ENCODE measurements around the gene IL1RL2.

Gene IL1RL2

DNA sequence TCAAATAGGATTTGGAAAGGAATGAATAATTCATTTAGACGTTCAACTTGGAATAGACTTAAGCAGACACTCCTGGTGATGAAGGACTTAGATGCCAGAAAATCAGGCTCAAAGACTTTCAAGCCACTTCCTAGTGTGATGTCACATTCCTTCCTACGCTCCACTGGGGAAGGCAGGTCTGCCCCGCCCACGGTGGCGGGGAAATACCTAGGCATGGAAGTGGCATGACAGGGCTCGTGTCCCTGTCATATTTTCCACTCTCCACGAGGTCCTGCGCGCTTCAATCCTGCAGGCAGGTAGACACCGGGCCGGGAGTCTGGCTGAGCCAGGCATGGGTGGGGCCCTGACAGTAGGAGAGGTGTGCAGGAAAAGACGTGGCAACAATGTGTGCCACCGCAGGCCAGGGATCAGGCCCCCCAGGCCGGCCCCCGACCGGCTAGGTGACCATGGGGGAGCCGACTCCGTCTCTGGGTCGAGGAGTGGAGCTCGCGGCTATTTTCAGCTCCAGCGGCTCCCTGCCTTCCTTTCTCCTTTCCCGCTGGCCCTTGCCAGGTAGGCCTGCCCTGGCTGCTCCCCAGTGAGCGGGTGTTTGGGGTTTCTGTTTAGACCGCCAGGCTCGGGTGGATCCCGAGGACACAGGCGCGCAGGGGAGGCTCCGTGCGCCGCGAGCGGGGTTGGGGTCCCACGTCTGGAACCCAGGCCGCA is at the start of gene IL1RL2:
IL1RL2 (plus strand) TSS at position 233 of the 705 bp plus-strand sequence. CDS start 845 bp downstream, outside the sequence.
- no peak for DNase-seq

GRCh38 chr2:102137138-102137537 is 49.7 kb upstream of the IL1RL2 start:
- DNase-seq, result no peak

- DNase-seq, result no peak
These were observed 48.5 kb upstream of the IL1RL2 start for GRCh38 chr2:102138331-102138730.

DNA sequence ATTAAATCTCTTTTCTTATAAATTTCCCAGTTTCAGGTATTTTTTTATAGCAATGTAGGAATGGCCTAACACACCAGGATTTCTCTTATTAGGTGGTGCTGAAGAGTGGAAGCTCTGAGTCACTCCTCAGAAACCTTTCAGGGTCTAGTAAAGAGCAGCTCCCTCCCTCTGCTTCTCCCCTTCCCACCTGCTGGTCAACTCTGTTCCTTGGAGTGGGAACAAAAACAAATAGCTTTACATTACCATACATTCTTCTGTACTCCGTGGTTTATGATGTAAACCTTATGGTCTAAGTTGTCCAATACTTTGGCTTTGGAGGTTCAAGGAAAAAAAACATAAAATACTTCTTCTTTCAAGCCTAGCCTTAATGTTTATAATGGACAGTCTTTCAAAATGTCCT is 47.0 kb upstream of the IL1RL2 start:
- DNase-seq, result no peak

DNA sequence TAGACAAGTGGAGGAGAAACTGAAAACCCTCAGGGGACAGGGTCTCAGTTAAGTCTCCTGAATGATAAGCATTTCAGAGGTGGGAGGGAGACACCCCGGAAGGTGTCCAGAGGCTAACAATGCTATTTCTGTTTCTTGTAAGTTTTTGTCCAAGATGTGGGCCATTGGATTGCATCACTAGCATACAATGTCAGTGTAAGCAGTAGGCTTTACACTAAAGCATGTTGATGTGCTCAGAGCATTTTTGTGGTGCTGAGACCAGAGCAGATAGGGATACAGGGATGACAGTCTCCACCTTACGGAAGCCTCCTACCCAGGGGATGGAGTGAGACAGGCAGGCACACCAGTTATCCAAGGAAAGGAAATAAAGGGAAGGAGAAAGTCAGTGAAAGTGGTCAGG is 46.4 kb upstream of the IL1RL2 start:
- DNase-seq, result no peak

DNA sequence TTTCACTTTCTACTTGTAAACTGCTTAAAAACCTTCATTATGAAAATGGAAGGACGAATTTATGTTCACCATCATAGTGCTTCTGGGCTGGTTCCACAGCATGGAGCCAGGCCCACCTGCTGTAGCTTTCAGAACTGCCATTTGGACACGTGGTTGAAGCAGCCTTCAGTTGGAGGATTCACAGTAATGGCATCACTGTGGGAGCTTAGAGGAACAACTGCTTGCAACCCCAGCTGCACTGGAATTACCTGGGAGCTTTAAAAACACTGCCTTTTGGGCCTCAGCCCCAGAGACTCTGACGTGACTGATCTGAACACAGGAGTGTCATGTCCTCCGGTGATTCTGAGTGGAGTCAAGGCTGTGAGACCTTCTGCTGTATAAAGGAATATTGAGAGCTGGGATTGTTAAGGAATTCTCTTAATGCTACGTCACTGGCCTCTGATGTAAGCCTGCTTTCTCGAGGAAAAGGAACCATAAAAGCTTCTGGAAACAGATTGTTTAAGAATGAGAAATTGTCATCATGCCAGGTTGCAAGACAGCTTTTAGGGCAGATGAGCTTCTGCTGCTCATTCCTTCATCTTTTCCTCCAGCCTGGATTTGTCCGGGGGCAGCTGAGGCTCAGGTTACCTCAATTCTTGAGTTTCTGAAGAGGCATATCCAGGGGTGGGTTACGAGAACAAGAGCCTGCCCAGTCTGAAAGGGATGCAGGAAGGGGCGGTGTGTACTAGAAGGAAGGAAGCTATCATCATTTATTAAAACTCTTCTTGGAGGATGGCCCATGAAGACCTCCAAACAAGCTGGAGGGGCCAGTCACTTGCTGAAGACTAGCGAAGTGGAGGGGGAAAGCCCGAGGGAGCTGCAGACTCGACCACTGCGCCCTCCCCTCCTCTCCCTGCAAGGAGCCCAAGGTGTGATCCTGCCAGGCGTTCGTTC is 45.5 kb upstream of the IL1RL2 start:
- DNase-seq, result no peak

DNA sequence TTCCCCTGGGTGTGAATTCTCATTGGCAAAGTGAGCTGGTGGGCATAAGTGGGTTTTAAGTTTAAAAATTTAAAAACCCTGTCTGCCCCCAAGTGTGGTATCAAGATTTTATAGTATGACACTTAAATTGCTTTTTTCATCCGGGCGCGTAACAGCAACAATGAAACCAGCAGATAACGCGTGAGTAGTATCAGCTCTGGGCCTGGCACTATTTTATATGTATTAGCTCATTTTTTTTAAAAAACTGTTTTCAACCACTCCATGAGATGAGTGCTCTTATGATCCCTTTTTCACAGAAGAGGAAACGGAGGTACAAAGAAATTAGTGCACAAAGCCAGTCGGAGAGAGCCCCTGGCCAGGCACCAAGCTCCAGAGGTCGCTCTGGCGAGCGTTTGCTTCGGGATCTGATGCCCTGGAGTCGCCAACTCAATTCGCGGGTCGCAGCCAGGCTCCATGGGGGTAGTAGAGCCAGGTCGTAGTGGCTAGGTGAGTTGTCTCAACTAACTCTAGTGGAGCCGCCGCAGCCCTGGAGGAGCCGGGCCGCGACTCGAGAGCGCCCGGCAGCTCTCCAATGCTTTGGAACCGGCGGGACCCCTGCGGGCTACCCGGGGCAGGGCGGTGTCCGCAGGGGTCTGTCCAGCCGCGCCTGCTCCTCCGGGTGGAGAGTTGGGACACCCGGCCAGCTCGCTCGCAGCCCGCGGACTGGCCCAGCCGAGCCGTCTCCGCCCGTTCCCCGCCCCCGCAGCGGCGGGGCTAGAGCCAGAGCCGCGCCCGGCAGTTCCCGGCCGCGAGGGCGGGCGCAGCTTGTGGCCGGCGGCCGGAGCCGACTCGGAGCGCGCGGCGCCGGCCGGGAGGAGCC is 44.6 kb upstream of the IL1RL2 start, which contains the start of gene IL1R1:
IL1R1 (plus strand) TSS at position 777 of the 859 bp plus-strand sequence. CDS start 14,979 bp downstream, outside the sequence.
- DNase-seq, result no peak

- DNase-seq, result no peak
These were observed 43.9 kb upstream of the IL1RL2 start for GRCh38 chr2:102142829-102143449.

DNA sequence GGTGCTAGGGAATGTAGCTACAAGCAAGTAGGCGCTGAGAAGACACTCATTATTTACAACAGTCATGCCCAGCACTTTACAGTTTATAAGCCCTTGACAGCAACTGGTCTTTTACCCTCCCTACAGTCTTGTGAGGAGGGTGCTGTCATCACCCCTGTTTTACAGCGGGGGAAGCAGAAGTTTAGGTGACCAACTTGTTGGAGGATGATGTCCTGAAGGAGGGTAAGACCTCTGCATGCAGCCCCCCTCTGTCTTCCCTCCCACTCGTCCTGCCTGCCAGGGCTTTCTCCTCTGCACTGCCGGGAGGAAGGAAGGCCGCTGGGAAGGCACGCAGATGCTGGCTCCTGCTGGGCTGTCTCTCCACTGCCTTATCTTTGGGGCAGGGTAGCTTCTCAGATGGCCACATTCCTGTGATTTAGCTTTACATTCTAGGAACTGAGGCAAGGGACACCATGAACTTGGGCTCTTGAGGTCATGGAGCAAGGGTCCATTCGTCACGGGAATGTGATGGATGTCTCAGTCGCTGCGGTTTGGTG is 43.3 kb upstream of the IL1RL2 start:
- no peak for DNase-seq

DNA sequence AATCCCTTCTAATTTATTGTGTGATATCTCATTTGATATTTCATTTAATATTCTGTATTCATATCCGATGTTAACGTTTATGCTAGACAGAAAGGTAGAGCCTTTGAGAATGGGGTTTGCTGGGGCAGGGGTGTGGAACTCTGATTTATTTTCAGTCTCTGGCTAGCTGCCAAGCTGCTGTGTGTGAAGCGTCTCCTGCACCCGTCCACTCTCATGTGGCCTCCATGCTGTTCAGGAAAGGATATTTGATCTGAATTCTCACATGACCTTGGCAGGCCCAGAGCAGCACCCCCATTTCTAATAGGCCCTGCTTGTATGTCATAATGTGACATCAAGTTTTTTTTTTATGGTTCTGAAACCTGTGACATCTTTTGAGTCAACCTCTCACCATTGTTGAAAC is 42.7 kb upstream of the IL1RL2 start:
- DNase-seq, result no peak

GRCh38 chr2:102145107-102145506 is 41.7 kb upstream of the IL1RL2 start:
- no peak for DNase-seq

GRCh38 chr2:102145934-102146333 is 40.9 kb upstream of the IL1RL2 start:
- no peak for DNase-seq

GRCh38 chr2:102147935-102148334 is 38.9 kb upstream of the IL1RL2 start:
- DNase-seq, result no peak

GRCh38 chr2:102149243-102149642 is 37.6 kb upstream of the IL1RL2 start:
- no peak for DNase-seq

DNA sequence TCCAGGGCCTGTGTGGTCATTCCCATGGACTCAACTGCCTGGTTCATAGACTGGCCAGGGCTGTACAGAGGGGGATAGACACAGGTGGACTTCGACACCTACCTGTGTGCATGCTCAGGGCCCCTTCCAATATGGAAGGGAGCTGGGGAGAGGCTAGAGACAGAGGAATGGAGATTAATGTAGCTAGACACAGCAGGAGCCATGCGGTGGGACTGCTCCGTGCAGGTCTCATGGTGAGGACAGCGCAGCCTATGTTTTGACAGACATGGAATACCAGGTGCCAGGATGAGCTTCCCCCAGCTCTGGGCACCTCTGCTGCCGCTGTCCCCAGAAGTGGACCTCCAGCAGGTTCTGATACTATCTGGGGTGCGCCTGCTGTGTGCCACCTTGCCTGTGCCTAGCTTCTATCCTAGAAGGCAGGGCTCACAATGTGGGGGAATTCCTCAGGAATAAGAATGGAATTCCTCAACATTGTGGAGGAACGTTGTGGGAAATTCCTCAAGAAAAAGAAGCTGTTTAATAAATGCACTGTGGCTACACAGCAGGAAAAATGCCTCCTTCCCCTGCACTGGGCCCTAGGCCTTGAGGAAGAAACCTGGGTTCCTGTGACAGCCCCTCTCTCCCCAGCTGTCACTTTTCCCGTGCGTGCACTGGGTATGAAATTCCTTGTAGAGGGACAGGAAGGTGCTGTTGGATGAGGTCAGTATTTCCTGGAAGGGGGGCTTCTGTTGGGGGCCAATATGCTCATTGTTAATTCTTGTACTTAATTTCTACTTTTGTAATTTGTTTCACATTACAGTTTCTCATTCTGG is 37.0 kb upstream of the IL1RL2 start:
- DNase-seq, result no peak

DNA sequence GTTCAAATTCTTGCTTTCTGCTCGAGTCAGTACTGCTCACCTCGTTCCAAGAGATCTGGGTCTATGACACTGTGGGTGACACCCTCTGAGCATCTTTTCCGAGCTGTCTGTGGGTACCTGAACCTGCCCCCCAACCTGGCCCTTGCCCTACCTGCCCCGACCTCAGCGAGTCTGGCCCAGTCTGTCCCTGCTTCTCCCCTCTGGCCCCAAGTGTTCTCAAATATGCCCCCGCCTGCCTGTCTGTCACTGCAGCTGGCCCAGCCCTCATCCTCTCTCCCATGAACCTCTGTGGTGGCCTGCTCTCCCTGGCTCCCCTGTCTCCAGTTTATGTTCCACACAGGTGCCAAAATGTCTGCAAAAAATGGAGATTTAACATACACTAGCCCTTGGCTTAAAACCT is 32.5 kb upstream of the IL1RL2 start:
- no peak for DNase-seq

DNA sequence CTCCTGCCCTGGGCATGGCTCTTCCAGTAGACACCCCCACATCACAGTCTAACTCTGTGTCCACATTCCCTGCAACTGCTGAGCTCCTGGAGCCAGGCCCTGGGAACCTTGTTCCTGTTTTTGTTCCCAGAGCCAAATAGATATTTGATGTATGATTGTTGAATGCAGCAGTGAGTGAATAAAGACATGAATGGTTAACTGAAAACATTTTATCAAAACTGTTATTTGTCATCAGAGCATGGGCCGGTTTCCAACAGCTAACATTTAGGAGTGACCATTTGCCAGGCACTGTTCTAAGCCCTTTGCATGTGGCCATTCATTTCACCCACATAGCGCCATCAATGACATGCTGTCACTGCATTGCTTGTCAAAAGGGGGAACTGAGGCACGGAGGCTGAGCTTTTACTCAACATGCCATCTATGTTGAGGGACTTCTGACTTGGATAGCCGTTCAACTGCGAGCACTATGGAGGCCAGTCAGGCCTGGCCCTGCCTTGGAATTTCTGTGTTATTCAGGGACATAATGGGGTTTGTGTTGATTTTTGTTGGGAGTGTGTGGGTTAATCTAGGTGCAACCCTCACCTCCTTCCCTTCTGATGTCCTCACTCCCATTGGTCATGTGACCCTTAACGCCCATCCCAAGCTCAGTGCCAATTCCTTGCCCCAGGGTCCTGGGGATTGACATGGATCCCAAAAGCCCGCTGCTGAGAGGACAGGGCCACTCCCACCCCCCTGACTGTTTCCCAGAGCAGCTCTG is 31.7 kb upstream of the IL1RL2 start:
- DNase-seq, result no peak

DNA sequence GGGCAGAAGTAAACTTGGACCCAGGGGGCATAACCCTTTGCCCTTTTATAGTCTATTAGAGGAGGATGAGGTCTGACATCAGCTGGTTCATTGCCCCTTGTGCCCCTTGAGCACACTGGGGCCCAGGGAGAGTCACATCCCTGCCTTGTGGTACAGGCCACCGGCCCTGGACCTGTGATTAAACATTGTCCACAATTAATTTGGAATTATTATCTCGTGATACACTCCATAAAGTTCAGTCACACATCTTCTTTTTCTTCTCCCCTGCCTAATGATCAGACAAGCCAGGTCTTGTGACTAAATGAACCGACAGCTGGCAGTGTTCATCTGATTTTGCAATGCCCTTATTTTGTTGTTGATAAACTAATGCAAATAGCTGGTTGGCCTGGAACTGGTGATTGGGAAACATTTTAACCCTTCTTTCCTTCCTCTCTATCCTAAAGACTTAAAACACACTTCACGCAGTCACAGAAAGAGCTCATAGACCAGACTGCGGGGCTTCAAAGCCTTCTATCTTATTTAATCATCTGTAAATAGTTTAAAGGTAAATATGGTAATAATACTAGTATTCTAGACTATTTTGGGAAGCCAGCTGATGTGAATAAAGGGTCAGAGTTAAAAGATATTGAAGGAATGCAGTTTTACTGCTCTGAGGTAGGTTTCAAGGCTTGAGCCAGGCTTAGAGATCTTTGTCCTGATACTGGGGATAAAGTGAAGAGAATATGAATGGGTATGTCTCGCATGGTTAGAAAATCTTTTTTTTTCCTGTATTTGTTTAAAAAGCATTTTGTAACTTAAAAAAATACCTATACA is 30.9 kb upstream of the IL1RL2 start:
- DNase-seq, result no peak

GRCh38 chr2:102158011-102158755 is 28.6 kb upstream of the IL1RL2 start:
- no peak for DNase-seq
